Urothelium cell line (cell line): ENCODE measurements around the gene TAS2R16.
A peak's percentile ranks its signal among the peaks of the same experiment; 100 is the strongest.

Experiments used
- DNase-seq: peaks from one replicate; pipeline ENCODE4 v3.0.0; 2011; ENCODE audit warnings: low spot score, mixed read lengths
- FAIRE-seq: peaks from 2 replicates; lab custom pipeline; 2011; peaks lifted over from hg19 to GRCh38; lab: Jason Lieb, UNC

The TAS2R16 gene, protein sequence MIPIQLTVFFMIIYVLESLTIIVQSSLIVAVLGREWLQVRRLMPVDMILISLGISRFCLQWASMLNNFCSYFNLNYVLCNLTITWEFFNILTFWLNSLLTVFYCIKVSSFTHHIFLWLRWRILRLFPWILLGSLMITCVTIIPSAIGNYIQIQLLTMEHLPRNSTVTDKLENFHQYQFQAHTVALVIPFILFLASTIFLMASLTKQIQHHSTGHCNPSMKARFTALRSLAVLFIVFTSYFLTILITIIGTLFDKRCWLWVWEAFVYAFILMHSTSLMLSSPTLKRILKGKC

DNA sequence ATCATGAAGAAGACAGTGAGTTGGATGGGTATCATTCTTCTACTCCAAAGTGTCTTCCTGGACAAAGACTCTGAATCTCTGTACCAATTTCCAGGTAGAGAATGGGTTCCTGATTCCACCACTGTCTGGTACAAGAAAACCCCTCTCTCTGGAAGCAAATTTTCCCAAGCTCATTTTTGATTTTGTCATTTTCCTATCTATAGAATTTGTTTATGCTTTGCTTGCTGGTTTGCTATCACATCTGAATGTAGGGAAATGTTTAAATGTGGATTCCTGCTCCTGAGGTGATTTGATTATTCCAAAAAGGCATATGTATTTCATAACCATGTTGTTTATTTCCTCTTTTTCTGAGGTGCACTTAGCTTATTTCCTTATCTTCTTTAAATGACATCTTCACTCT is at the start of gene TAS2R16:
TSS of gene TAS2R16 (minus strand) at position 101 of the 400 bp plus-strand sequence. CDS start at position 35, 66 bp downstream.
- DNase-seq (no peak), FAIRE-seq (no peak)

DNA sequence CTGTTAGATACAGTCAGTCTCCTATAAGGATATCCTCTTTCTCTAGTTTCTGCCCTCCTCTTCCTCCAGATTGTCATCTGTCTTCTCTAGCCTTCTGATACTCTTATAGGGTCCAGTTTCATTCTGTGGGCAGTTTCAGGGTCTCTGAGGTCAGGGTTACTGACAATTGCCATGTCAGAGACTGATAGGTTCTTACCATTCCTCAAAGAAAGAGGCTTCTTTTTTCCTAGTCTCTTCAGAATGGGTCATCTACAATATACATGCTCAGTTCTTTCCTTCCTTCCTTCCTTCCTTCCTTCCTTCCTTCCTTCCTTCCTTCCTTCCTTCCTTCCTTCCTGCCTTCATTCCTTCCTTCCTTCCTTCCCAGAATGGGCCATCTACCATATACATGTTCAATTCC is 48.1 kb upstream of the TAS2R16 start:
- FAIRE-seq (no peak), DNase-seq (no peak)

DNA sequence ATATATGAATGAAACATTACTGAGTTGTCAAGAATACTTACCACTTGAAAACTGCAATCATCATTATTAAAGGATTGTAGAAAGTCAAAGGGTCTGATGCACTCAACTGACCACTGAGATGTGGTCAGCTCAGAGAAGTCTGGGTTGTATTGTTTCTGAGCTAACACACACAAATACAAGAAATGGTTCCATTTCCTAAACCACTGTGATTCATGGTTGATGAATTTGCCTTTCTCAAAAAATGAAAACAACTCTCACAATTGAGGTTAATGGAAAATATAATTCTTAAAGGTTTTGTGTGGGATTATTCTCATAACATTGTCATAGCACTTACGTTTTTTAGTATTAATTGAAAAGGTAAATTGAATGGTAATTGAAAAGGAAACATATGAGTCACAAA is 45.6 kb upstream of the TAS2R16 start:
- no peak for FAIRE-seq

DNA sequence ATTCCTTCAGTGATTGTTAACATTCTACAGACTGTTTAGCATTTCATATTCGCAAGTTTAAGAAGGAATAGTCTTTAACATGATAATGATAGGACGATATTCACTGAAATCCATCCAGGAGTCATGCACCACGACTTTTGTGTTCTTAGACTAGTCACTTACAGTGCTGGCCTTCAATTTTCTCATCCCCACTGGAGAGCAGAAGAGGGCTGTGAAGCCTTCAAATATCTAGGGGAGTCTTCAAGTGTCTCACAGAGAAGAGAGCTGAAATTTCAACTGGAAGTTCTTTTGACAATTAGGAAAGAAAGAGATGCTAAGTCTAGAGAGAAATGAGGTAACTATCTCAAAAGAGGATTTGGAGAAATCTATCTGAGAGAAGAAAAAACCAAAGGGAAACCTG is 43.8 kb upstream of the TAS2R16 start:
- DNase-seq = no peak

More for the DNA sequence above, 45.6 kb upstream of the TAS2R16 start:
- DNase-seq = no peak

DNA sequence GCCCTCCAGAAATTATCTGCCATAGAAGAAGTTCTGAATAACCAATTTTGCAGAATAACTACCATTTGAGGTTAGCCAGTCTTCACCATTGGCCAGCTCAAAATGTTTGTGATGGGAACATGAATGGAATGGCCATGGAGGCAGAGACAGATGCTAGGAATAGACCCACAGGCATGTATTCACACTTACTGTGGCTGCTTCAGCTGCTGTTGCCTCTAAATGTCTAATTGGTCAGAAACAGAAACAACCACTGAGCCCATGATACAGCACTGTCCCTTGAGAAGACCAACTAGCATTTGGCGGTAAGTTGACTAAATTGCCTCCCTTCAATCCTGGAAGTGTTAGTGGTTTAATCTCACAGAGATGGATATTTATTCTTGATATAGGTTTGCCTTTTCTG is 38.6 kb upstream of the TAS2R16 start:
- FAIRE-seq = no peak
- no peak for DNase-seq

More for the DNA sequence above, 43.8 kb upstream of the TAS2R16 start:
- FAIRE-seq = no peak

DNA sequence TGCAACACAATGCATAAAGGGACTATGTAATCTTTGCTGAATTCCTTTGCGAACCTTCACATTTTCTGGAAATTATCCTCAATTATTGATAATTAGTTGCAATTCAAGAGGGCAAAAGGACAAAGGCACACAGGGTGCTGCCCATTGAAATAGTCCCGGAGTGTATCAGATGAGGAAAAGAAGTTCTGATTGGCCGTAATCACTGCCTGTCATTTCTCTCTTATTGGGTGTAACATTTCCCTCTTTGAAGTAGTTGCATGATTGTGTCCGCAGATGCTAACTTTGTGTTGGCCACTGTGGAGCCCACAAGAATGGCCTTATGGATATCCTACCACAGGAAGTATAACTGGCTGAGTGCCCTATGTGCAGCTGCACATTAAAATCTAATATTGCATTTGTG is 35.1 kb upstream of the TAS2R16 start:
- DNase-seq = no peak
- no peak for FAIRE-seq

DNA sequence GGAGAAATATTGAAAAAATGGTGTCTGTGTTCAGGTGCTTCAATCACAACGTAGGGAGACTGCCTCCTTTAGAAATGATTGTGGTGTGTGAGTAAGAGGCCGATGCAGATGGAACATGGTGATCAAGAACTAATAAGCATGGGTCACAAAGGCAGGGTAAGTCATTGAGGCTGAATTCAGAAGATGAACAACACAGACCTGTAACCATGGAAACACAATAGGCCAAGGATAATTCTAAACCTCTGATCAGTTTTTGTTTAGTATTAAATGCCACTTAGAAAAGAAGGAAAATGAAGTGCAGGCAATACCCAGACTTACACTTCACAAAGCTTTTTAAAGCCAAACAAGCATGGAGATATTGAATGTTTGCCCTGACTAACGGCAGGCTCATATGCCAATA is 32.8 kb upstream of the TAS2R16 start:
- FAIRE-seq = no peak
- no peak for DNase-seq

DNA sequence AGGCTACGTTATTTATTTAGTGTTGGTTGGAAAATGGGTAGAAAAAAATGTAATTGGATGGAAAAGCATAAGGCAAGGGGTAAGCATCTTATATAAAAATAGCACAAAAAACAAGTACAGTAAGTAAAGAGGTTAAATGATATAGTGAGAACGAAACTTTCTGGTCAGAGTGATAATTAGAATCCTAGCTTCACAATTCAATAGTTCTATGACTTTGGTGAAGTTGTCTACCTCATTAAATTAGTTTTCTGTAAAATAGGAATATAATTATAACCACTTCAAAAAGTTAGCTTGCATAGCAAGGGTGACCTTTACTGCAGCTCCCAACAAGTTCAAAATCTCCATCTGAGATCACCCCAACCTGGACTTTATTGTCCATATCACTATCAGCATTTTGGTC is 30.8 kb upstream of the TAS2R16 start:
- no peak for DNase-seq
- FAIRE-seq = no peak

DNA sequence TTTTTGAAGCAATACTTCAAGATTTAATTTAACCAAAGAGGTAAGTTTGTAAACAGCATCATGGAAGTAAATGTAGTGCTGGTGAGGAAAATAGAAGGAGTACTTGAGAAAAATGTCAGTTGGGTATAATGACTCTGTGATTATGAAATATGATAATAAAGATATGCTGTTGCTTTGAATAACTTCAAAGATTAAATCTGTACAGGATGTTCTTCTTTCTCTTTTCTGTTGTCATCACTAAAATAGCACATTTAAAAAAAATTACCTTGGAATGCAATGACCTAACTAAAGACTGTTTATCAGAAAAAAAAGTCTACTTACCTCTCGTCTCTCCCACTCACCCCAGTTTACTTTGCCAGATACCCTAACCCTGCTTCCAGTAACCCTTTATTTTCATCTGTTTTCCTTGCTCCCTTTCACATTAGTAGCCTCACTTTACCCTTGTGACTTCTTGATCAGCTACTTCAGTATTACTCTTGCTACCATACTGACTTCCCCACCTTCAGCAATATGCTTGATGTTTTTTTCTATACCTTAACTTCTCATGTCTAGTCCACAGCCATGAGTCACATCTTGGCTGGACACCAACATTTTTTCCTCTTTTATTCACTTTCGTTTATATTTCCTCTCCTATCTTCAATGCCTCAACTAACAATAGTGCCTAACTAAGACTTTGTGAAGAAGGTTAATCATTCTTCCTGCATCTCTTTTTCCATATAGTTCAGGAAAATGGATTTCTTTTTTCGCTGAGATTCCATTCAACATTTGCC is 29.7 kb upstream of the TAS2R16 start:
- DNase-seq (peak; percentile 8), FAIRE-seq (no peak)

DNA sequence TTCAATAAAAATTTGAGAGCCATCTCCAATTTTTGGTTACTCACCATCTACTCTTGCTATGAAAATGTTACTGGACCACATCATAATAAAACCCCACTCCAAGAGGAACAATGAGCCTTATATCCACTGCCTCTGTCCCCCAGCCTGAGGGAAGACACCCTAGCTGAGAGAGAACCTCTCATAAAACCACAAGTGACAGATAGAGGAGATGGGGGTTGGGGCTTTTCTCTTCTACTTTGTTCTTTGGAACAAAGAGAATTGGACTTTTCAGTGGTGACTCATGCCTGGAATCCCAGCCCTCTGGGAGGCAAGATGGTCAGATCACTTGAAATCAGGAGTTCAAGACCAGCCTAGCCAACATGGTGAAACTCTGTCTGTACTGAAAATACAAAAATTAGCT is 27.6 kb upstream of the TAS2R16 start:
- DNase-seq (peak; percentile 25), FAIRE-seq (no peak)

DNA sequence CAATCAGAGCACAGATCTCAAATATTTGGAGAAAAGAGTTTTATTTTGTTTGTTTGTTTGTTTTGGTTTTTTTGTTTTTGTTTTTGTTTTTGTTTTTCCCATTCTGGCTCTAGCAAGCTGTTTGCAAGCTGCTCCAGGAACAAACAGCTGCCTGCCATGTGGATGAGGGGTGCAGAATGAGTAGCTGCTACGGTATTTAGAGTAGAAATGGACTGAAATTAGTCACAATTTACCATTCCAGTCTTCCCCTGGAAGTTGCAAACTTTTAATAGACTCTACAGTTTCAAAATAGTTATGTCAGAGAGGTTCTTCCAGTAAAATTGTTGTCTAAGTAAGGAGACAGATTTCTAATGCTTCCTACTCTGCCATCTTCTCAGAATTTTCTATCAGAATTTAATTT is 27.1 kb upstream of the TAS2R16 start:
- DNase-seq (no peak), FAIRE-seq (no peak)

DNA sequence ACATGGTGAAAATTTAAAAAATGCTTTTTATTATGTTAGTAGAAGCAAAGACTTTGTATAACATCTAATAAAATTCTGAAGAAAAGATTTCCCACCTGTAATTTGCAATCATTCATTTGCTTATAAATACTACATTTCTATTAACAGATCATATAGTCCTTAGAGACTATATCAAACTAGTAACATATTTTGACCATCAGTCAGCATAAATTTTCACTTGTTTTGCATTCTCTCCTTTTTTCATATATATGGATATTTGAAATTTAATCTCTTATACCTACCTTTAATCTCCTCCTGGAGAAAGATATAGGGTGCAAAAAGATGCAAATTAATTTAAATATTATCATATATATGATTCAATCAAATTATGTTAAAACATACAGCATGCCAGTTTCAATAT is 16.9 kb upstream of the TAS2R16 start:
- FAIRE-seq = no peak
- no peak for DNase-seq

DNA sequence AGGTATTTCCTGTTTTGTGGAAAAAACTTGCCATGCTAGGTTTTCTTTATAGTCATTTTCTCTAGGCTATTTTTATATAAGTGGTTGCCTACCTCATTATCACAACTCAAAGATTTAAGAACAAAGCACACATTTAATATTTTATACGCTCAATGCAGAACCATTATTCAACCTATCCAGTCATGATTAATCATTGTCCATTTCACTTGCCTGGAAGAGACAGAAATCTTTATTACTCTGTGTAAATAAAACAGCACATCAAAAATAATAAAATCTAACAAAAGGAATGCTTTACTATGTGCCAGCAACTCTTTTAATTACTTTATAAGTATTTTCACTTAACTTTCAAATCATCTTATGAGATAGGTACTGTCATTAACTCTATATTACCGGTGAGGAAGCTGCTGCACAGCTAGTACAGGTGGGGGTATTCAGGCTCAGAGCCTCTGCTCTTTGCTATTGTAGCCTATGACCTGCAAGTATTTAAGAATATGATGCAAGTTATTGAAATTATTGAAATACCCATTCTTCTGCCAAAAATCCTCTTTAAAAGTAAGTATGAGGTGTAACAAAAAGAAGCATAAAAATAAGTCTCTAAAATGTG is 16.4 kb upstream of the TAS2R16 start:
- no peak for FAIRE-seq
- DNase-seq = no peak

DNA sequence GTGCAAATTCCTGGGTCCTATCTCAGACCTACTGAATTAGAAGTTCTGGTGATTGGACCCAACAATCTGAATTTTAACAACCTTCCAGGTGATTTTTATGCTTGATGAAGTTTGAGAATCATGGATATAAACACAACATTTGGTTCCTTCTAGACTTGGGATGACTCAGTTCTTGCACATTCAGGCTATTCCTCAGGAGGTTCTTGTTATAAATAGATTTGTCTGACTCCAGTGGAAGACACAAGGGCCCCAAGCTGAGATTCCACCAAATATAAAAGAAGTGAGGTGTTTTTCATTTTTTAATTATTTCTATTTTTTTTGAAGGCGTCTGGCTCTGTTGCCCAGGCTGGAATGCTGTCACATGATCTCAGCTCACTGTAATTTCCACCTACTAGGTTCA is 9.4 kb upstream of the TAS2R16 start:
- no peak for FAIRE-seq
- DNase-seq = peak; percentile 8

DNA sequence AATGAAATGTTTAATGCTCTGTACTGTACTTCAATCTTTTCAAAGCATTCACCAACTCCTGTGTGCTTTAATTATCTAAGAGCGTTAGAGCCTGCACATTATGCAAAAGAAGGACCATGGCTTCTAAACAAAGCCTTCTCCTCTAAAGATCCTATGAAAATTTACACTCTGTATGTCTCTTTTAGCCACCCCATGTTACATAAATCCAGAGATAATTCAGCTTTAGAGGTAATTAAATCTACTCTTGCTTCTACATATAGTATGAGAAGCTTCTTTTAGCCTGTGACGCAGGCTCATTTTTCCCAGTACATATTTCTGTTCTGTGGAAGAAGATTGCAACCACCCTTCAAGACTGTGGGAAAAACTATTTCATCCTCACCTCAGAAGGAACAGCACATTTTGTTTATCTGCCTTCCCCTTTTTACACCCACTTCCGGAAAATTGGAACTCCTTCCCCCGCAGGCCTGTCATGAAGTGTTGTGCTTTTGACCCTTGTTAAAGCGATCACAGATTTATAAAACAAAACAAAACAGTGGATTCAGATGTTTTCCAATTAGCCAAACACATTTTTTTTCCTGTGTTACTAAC is 8.1 kb upstream of the TAS2R16 start:
- DNase-seq (no peak), FAIRE-seq (no peak)

DNA sequence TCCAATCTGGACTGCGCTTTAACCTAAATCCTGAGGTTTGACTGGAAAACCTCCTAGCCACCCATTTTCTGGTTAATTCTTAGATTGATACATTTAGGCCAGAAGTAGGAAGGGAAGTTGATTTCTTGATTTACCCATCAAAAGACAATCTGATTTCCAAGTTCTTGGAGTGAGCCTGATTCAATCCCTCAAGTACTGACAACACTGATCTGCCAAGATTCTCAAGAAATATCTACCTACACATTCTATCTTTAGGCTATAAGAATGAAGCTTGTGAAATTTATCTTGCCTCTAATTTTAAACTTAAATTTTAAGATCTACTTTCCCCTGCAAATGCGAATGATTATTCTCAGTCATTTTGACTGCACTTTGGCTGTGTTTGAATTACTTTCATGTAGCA is 5.9 kb downstream of the TAS2R16 start:
- FAIRE-seq (no peak), DNase-seq (no peak)

DNA sequence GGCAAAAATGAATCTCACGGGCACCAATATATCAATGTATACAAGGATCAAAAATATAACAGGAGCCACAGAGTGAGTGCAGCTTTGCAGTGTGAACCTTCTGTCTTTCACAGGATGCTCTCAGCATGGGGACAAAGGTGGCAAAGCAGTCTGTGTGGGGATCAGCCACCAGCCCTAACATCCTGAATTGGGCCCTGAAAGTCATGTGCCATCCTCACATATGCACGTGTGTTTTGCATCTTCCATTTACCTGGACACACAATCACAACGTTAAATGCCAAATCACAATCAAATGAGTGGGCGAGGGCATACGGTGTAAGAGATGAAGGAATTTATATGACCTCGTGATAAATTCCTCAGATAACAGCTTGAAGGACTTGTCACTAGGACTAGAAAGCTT is 6.5 kb downstream of the TAS2R16 start:
- FAIRE-seq (no peak), DNase-seq (no peak)

DNA sequence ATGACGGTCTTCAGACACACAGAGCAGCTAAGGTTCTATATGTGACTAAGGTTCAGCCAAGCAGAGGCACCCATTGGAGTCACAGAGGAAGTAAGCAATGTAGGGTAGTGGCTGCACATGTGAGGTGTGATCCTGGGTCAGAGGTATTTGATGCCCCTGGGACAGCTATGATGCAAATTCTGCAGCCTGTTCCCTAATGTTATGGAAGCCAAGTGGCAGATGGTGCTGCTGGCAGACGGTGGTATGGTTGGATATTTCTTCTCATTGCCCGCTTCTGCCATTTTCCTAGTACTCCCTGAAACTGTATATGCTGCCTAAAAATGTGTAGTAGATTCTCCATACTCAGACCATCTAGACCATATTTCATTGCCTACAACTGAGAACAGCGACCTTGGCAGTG is 7.2 kb downstream of the TAS2R16 start:
- no peak for FAIRE-seq

DNA sequence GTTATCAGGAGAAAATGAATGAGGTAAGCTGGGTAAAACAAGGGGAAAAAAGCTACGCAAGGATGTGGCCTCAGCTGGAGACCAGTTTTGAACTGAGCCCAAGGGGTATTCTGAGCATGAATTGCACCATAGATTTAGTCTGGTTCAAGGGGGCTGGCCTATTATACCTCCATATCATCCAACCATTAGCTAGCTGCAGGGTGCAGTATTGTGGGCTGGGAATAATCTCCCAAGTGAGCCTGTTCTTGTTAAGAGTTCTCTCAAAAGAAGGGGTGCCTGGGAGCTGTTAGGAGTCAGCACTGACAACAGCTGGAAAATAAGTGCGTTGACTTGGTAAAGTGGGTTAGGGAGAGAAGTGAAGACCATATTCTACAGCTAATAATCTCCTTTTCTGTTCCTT is 8.0 kb downstream of the TAS2R16 start:
- no peak for FAIRE-seq
- no peak for DNase-seq

More for the DNA sequence above, 7.2 kb downstream of the TAS2R16 start:
- DNase-seq = no peak

DNA sequence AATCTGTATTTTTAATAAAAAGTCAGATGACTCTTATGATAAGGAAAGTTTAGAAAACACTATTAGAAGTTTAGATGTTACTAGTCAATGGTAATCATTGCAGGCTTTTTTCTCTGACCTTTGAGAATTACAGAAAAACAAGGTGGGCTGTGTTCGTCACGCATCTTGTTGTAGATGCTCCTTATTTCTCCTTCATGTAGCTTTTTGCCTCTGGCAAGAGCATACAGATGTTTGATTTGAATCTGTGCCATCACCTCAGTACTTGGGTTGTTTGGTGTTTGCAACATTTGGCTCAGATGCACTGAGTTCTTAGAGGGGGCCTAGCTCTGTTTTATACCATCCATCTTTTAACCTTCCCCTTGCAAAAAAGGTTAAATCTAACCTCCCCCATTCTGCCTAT is 11.5 kb downstream of the TAS2R16 start:
- DNase-seq = no peak
- no peak for FAIRE-seq

DNA sequence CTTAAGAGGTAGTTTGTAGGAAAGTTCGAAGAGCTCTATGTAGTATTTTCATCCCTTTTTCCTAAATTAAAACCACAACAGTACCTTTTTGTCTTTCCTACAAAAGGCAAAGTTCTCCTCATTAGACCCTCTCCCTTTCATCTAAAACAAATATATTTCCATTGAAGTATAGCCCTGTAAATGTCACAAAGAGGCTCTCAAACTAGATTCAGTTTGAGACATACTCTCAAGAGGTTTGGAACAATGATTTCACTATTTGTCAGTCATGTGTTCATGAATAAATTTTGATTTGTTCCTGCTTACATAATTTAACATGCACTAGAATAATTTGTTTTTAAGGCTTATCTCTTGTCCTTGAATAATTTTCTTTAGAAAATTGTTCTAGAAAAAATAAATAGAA is 12.2 kb downstream of the TAS2R16 start:
- DNase-seq (no peak), FAIRE-seq (no peak)

DNA sequence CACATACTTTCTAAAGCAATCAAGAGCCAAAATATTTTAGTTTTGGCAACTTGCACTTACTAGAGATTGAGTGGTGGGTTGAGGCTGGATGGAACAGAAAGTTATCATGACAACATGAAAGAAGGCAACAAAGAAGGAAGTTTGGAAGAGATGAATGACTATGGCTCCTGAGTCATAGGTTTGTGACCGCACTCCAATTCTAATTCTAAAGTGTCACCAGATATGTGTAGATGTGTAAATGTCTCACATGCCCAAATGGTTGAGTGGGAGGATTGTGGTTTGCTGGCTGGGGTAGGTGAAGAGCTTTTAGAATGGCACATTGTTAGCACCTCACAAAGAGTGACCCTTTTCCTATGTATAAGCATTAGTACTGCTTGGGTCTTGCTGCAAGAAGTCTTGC is 20.2 kb downstream of the TAS2R16 start:
- DNase-seq (peak; percentile 53), FAIRE-seq (no peak)
